ENCODE data around the gene GP9. TPM values are rescaled to one million over a fixed set of nuclear protein-coding genes. Genes with fewer than 3 reads are reported as not detected.
A peak's percentile ranks its signal among the peaks of the same experiment; 100 is the strongest.
"Not testable (repeated sequence)": the region's sequence is repeated elsewhere in the genome, so short reads cannot be mapped to it uniquely, and the experiment has no call there.

GP9 gene
- total RNA-seq, 1 donor, result not detected

- no peak overlapping the region for H3K4me3 ChIP-seq (ENCODE audit: low read depth, low read length)
- TF ChIP-seq CTCF (IDR thresholded peaks at IDR 0.05; ENCODE audit: insufficient read depth, low read length), result no peak
- no peak for DNase-seq (ENCODE audit: low read depth)
Observed at GRCh38 chr3:129068291-129068886, 7.8 kb downstream of the GP9 start.

GRCh38 chr3:129069313-129070085 is 8.9 kb downstream of the GP9 start:
- H3K4me3 ChIP-seq (ENCODE audit: low read depth, low read length); DNase-seq (ENCODE audit: low read depth): not testable (repeated sequence)

GRCh38 chr3:129070086-129070885 is 9.7 kb downstream of the GP9 start:
- no peak for TF ChIP-seq CTCF (IDR thresholded peaks at IDR 0.05; ENCODE audit: insufficient read depth, low read length)
- DNase-seq (ENCODE audit: low read depth), result no peak

GRCh38 chr3:129077222-129077621 is 16.6 kb downstream of the GP9 start:
- no peak for TF ChIP-seq CTCF (IDR thresholded peaks at IDR 0.05; ENCODE audit: insufficient read depth, low read length)
- no peak overlapping the region for H3K4me3 ChIP-seq (ENCODE audit: low read depth, low read length)
- DNase-seq (ENCODE audit: low read depth), result peak; percentile 24

More at GRCh38 chr3:129070086-129070885, 9.7 kb downstream of the GP9 start:
- H3K4me3 ChIP-seq (ENCODE audit: low read depth, low read length), result no peak overlapping the region

GRCh38 chr3:129078510-129078909 is 17.9 kb downstream of the GP9 start:
- H3K4me3 ChIP-seq (ENCODE audit: low read depth, low read length), result no peak overlapping the region
- no peak for TF ChIP-seq CTCF (IDR thresholded peaks at IDR 0.05; ENCODE audit: insufficient read depth, low read length)
- no peak for DNase-seq (ENCODE audit: low read depth)

GRCh38 chr3:129081503-129081902 is 20.9 kb downstream of the GP9 start:
- no peak for TF ChIP-seq CTCF (IDR thresholded peaks at IDR 0.05; ENCODE audit: insufficient read depth, low read length)
- no peak for DNase-seq (ENCODE audit: low read depth)
- no peak overlapping the region for H3K4me3 ChIP-seq (ENCODE audit: low read depth, low read length)

GRCh38 chr3:129082026-129082425 is 21.4 kb downstream of the GP9 start:
- no peak overlapping the region for H3K4me3 ChIP-seq (ENCODE audit: low read depth, low read length)
- TF ChIP-seq CTCF (IDR thresholded peaks at IDR 0.05; ENCODE audit: insufficient read depth, low read length), result no peak
- DNase-seq (ENCODE audit: low read depth), result no peak

Data from fibroblast of the aortic adventitia (primary cell).